Suppressor macrophage treated with lipopolysaccharide for 1 hour (primary cell): Measurements from ENCODE around the gene LRMDA.
"Not testable (repeated sequence)": the region's sequence is repeated elsewhere in the genome, so short reads cannot be mapped to it uniquely, and the experiment has no call there.

Experiments
- DNase-seq, 3 donors: peaks; one replicate each; pipeline ENCODE4 v3.0.0-alpha.2; 2020 to 2022

The LRMDA gene

GRCh38 chr10:76037531-76038155 is 606.2 kb downstream of the LRMDA start:
- DNase-seq: peak; percentile 38 to 91 (median 68)

- no peak for DNase-seq
Observed at GRCh38 chr10:76038696-76039095, 607.3 kb downstream of the LRMDA start.

GRCh38 chr10:76040107-76040829 is 608.8 kb downstream of the LRMDA start:
- DNase-seq: no peak

- DNase-seq: no peak
Observed at GRCh38 chr10:76040830-76041220, 609.4 kb downstream of the LRMDA start.

GRCh38 chr10:76041551-76041950 is 610.1 kb downstream of the LRMDA start:
- no peak for DNase-seq

GRCh38 chr10:76043261-76043660 is 611.8 kb downstream of the LRMDA start:
- DNase-seq: peak; percentile 48 to 84 (median 65)

GRCh38 chr10:76044751-76045150 is 613.3 kb downstream of the LRMDA start:
- DNase-seq: peak; percentile 53 to 80 (median 63)

- DNase-seq: peak; percentile 61 to 85 (median 71)
Observed at GRCh38 chr10:76045174-76045573, 613.8 kb downstream of the LRMDA start.

- DNase-seq: peak in 2 of 3 donors; percentile 33 to 51
Observed at GRCh38 chr10:76047521-76047920, 616.1 kb downstream of the LRMDA start.

GRCh38 chr10:76049581-76050290 is 618.3 kb downstream of the LRMDA start:
- DNase-seq: peak; percentile 58 to 91 (median 63)

GRCh38 chr10:76050291-76050625 is 618.8 kb downstream of the LRMDA start:
- no peak for DNase-seq

- no peak for DNase-seq
Observed at GRCh38 chr10:76051007-76051936, 619.8 kb downstream of the LRMDA start.

- no peak for DNase-seq
Observed at GRCh38 chr10:76052682-76053503, 621.5 kb downstream of the LRMDA start.

GRCh38 chr10:76055466-76055865 is 624.0 kb downstream of the LRMDA start:
- no peak for DNase-seq

- DNase-seq: no peak
Observed at GRCh38 chr10:76055963-76056362, 624.5 kb downstream of the LRMDA start.

GRCh38 chr10:76060993-76061392 is 629.6 kb downstream of the LRMDA start:
- not testable (repeated sequence) for DNase-seq

GRCh38 chr10:76066457-76066856 is 635.0 kb downstream of the LRMDA start:
- DNase-seq: no peak

GRCh38 chr10:76067447-76067846 is 636.0 kb downstream of the LRMDA start:
- no peak for DNase-seq

GRCh38 chr10:76068856-76069255 is 637.4 kb downstream of the LRMDA start:
- DNase-seq: no peak

- DNase-seq: no peak
Observed at GRCh38 chr10:76070916-76071315, 639.5 kb downstream of the LRMDA start.

- no peak for DNase-seq
Observed at GRCh38 chr10:76071653-76072365, 640.4 kb downstream of the LRMDA start.
